ENCODE results near the gene AKIRIN2.

- TF ChIP-seq CTCF (IDR thresholded peaks at IDR 0.05) (no peak), POLR2A (IDR thresholded peaks at IDR 0.05) (no peak)
Measured at GRCh38 chr6:87683890-87684289, 18.1 kb downstream of the AKIRIN2 start.
